Subcutaneous adipose tissue (tissue), 4 donors: ENCODE measurements around the gene SLC9A6. TPM values are rescaled to one million over a fixed set of nuclear protein-coding genes. Genes with fewer than 3 reads are reported as not detected.

Experiments
- CTCF ChIP-seq: fragments of 450-650 bp; IDR thresholded peaks from one replicate; pipeline ENCODE4 v1.5.1; 2016; ENCODE audit warnings: low read depth, mild to moderate bottlenecking, control low read depth, antibody characterized with exemption, moderate library complexity
- total RNA-seq, 4 donors: library from RNA; depleted of rRNA; stranded (reverse); fragments of >200 nt; gene quantifications; one replicate each; pipeline ENCODE4 v1.1.0, GENCODE V29; 2016

SLC9A6 gene
- total RNA-seq, 4 donors from 2014 or later: 17.1 to 24.0 (median 18.6) TPM

GRCh38 chrX:135988245-135988644 is 3.0 kb downstream of the SLC9A6 start:
- no peak for TF ChIP-seq CTCF

- no peak for TF ChIP-seq CTCF
Observed at GRCh38 chrX:136015016-136015415, 29.8 kb downstream of the SLC9A6 start.

GRCh38 chrX:136016881-136017280 is 31.6 kb downstream of the SLC9A6 start:
- TF ChIP-seq CTCF: no peak

GRCh38 chrX:136019226-136019625 is 34.0 kb downstream of the SLC9A6 start:
- no peak for TF ChIP-seq CTCF

GRCh38 chrX:136021160-136021559 is 35.9 kb downstream of the SLC9A6 start:
- no peak for TF ChIP-seq CTCF

- no peak for TF ChIP-seq CTCF
Observed at GRCh38 chrX:136021903-136022302, 36.7 kb downstream of the SLC9A6 start.

GRCh38 chrX:136025091-136025490 is 39.9 kb downstream of the SLC9A6 start:
- TF ChIP-seq CTCF: no peak
